ENCODE results near the gene EGFR.
"Not testable (repeated sequence)": the region's sequence is repeated elsewhere in the genome, so short reads cannot be mapped to it uniquely, and the experiment has no call there.

EGFR gene

GRCh38 chr7:55152516-55152915, 133.7 kb downstream of the EGFR start:
- DNase-seq = no peak

- no peak for DNase-seq
Measured at GRCh38 chr7:55154096-55154495, 135.3 kb downstream of the EGFR start.

GRCh38 chr7:55155351-55156117, 136.7 kb downstream of the EGFR start:
- no peak for DNase-seq

- DNase-seq = no peak
Measured at GRCh38 chr7:55156919-55157763, 138.3 kb downstream of the EGFR start.

GRCh38 chr7:55157764-55158105, 138.9 kb downstream of the EGFR start:
- DNase-seq = no peak

GRCh38 chr7:55158541-55159382, 139.9 kb downstream of the EGFR start:
- DNase-seq = no peak

GRCh38 chr7:55160539-55160938, 141.7 kb downstream of the EGFR start:
- no peak for DNase-seq

GRCh38 chr7:55161154-55161687, 142.4 kb downstream of the EGFR start:
- DNase-seq = no peak

GRCh38 chr7:55162476-55162875, 143.7 kb downstream of the EGFR start:
- no peak for DNase-seq

GRCh38 chr7:55163733-55164132, 144.9 kb downstream of the EGFR start:
- DNase-seq = no peak

- no peak for DNase-seq
Measured at GRCh38 chr7:55164527-55164926, 145.7 kb downstream of the EGFR start.

- DNase-seq = no peak
Measured at GRCh38 chr7:55165176-55165861, 146.5 kb downstream of the EGFR start.

GRCh38 chr7:55167296-55167695, 148.5 kb downstream of the EGFR start:
- DNase-seq = not testable (repeated sequence)

- DNase-seq = no peak
Measured at GRCh38 chr7:55170335-55171069, 151.7 kb downstream of the EGFR start.

- DNase-seq = no peak
Measured at GRCh38 chr7:55171157-55171556, 152.3 kb downstream of the EGFR start.

- DNase-seq = no peak
Measured at GRCh38 chr7:55172161-55172560, 153.3 kb downstream of the EGFR start.

- DNase-seq = no peak
Measured at GRCh38 chr7:55172881-55173609, 154.2 kb downstream of the EGFR start.

GRCh38 chr7:55173671-55174070, 154.9 kb downstream of the EGFR start:
- no peak for DNase-seq

GRCh38 chr7:55174456-55174855, 155.6 kb downstream of the EGFR start:
- no peak for DNase-seq

- DNase-seq = no peak
Measured at GRCh38 chr7:55174856-55175255, 156.0 kb downstream of the EGFR start.

GRCh38 chr7:55177068-55177530, 158.3 kb downstream of the EGFR start:
- DNase-seq = no peak

Measured in cerebellar nuclear complex (tissue), 1 donor.